CD4-positive, alpha-beta memory T cell (primary cell): ENCODE data around the gene GAP43. TPM values are rescaled to one million over a fixed set of nuclear protein-coding genes. Genes with fewer than 3 reads are reported as not detected.
A peak's percentile ranks its signal among the peaks of the same experiment; 100 is the strongest.

Experiments
- CTCF ChIA-PET: fragments of 350-600 bp; sonication (Branson Sonifier 250); formaldehyde crosslinking; loops from one replicate; lab custom pipeline; 2021; ENCODE audit warnings: inconsistent platforms; ENCODE audit not compliant: partially characterized antibody; lab: Charles Lee
- POLR2A ChIA-PET: fragments of 350-600 bp; sonication (Branson Sonifier 250); formaldehyde crosslinking; loops from one replicate; lab custom pipeline; 2021; ENCODE audit not compliant: partially characterized antibody; lab: Charles Lee
- DNase-seq, 5 donors: peaks; one replicate each; pipeline versions ENCODE4 v3.0.0 to v3.0.0-alpha.2; 2020 to 2022; ENCODE audit warnings: mixed read lengths in 1 of 5
- H3K27ac ChIP-seq: one replicate; pipeline ENCODE4 v1.7.0; 2013; ENCODE audit warnings: low read depth, low read length
- H3K27me3 ChIP-seq: 2 replicates; pipeline ENCODE4 v1.7.0; 2013; ENCODE audit warnings: mild to moderate bottlenecking, low read length, moderate library complexity; ENCODE audit not compliant: insufficient read depth
- H3K36me3 ChIP-seq: 2 replicates; pipeline ENCODE4 v1.7.0; 2013; ENCODE audit warnings: mild to moderate bottlenecking, low read length, moderate library complexity; ENCODE audit not compliant: insufficient read depth
- H3K4me1 ChIP-seq: 2 replicates; pipeline ENCODE4 v1.7.0; 2013; ENCODE audit warnings: mild to moderate bottlenecking, low read length, moderate library complexity; ENCODE audit not compliant: insufficient read depth
- H3K4me3 ChIP-seq, 2 donors: one replicate each; pipeline ENCODE4 v1.7.0; 2013; ENCODE audit warnings: low read length in 2 of 2, mild to moderate bottlenecking in 1 of 2
- H3K9me3 ChIP-seq, 2 donors: one replicate each; pipeline ENCODE4 v1.7.0; 2013; ENCODE audit warnings: low read length in 2 of 2, control low read depth in 1 of 2; ENCODE audit not compliant: control insufficient read depth in 1 of 2
- H3K27ac Mint-ChIP-seq, 7 donors: one replicate each; pipeline ENCODE4 v1.8.0; 2020 to 2021; ENCODE audit warnings: mixed read lengths in 7 of 7, mild to moderate bottlenecking in 6 of 7, inconsistent platforms in 3 of 7, moderate library complexity in 3 of 7
- H3K27me3 Mint-ChIP-seq, 2 donors: one replicate each; pipeline ENCODE4 v1.8.0; 2020 to 2021; ENCODE audit warnings: mixed read lengths in 2 of 2
- H3K36me3 Mint-ChIP-seq, 2 donors: one replicate each; pipeline ENCODE4 v1.8.0; 2020 to 2021; ENCODE audit warnings: mixed read lengths in 2 of 2, inconsistent platforms in 1 of 2, mild to moderate bottlenecking in 1 of 2
- H3K4me1 Mint-ChIP-seq, 4 donors: one replicate each; pipeline ENCODE4 v1.8.0; 2020 to 2021; ENCODE audit warnings: mixed read lengths in 4 of 4, mild to moderate bottlenecking in 1 of 4
- H3K4me3 Mint-ChIP-seq, 8 donors: one replicate each; pipeline ENCODE4 v1.8.0; 2020 to 2021; ENCODE audit warnings: mixed read lengths in 8 of 8, mild to moderate bottlenecking in 7 of 8, moderate library complexity in 6 of 8, inconsistent platforms in 3 of 8
- H3K9me3 Mint-ChIP-seq, 8 donors: one replicate each; pipeline ENCODE4 v1.8.0; 2020 to 2021; ENCODE audit warnings: mixed read lengths in 8 of 8, mild to moderate bottlenecking in 5 of 8, inconsistent platforms in 3 of 8, moderate library complexity in 1 of 8
- intact Hi-C: fragments of 100-400 bp; cut with micrococcal nuclease; formaldehyde crosslinking; loops from one replicate; pipeline ENCODE4 v1.15.1; 2023
- polyA plus RNA-seq, 2 donors: library from polyadenylated mRNA; unstranded; fragments of 300-500 nt; fragmentation: Illumina TruSeq; gene quantifications; one replicate each; pipeline ENCODE4 v1.2.3, GENCODE V29; 2021
- total RNA-seq, 2 experiments: library from RNA; stranded (reverse); gene quantifications; one replicate each; pipeline ENCODE4 v1.2.3, GENCODE V29; 2021

Gene GAP43
- total and polyA plus RNA-seq, 4 experiments from 2014 or later: not detected

GRCh38 chr3:115697263-115698053 is 74.1 kb downstream of the GAP43 start:
- intact Hi-C loops: loop anchor here (10.0 kb wide), 1 partner anchor 873 kb away; no protein-coding TSS in a partner anchor
- H3K4me1 Mint-ChIP-seq: peaks cover 0 to 6% (median 0%) of the 10 kb centered on the region in 4 donors
- no peaks in the 10 kb centered on the region for H3K36me3 ChIP-seq
- no peaks in the 10 kb centered on the region for H3K9me3 Mint-ChIP-seq
- H3K27me3 ChIP-seq: no peaks in the 10 kb centered on the region
- no peak for DNase-seq
- H3K27ac Mint-ChIP-seq: no peak overlapping the region
- H3K9me3 ChIP-seq: no peaks in the 10 kb centered on the region
- H3K4me3 ChIP-seq: no peak overlapping the region
- H3K36me3 Mint-ChIP-seq: no peaks in the 10 kb centered on the region
- CTCF ChIA-PET: interaction anchor here (0.9 kb wide), 1 partner anchor 8 kb away, joined by 4 read pairs; no protein-coding TSS in a partner anchor
- no peak overlapping the region for H3K27ac ChIP-seq
- no peak overlapping the region for H3K4me3 Mint-ChIP-seq
- POLR2A ChIA-PET: no interaction called here
- no peaks in the 10 kb centered on the region for H3K4me1 ChIP-seq
- peaks cover 2 to 4% of the 10 kb centered on the region in 2 donors for H3K27me3 Mint-ChIP-seq

- no peak overlapping the region for H3K27ac ChIP-seq
- no peaks in the 10 kb centered on the region for H3K9me3 ChIP-seq
- no peaks in the 10 kb centered on the region for H3K27me3 ChIP-seq
- no peaks in the 10 kb centered on the region for H3K4me1 ChIP-seq
- ChIA-PET CTCF (interaction anchor here (1.0 kb wide), 1 partner anchor 15 kb away, joined by 3 read pairs; no protein-coding TSS in a partner anchor), POLR2A (no interaction called here)
- Mint-ChIP-seq H3K4me1 (peaks cover 0 to 3% (median 0%) of the 10 kb centered on the region in 4 donors), H3K27ac (no peak overlapping the region), H3K27me3 (peaks cover 2 to 4% of the 10 kb centered on the region in 2 donors), H3K4me3 (no peak overlapping the region), H3K9me3 (no peaks in the 10 kb centered on the region), H3K36me3 (no peaks in the 10 kb centered on the region)
- H3K36me3 ChIP-seq: no peaks in the 10 kb centered on the region
- DNase-seq: peak in 1 of 5 donors; percentile 9
- no peak overlapping the region for H3K4me3 ChIP-seq
- intact Hi-C loops: loop anchor here (10.0 kb wide), 1 partner anchor 874 kb away; no protein-coding TSS in a partner anchor
Observed at GRCh38 chr3:115698851-115699591, 75.7 kb downstream of the GAP43 start.

GRCh38 chr3:115699706-115700105 is 76.4 kb downstream of the GAP43 start:
- H3K9me3 ChIP-seq: no peaks in the 10 kb centered on the region
- Mint-ChIP-seq H3K4me1 (peaks cover 0 to 3% (median 0%) of the 10 kb centered on the region in 4 donors), H3K36me3 (no peaks in the 10 kb centered on the region), H3K4me3 (no peak overlapping the region), H3K27ac (no peak overlapping the region), H3K27me3 (peaks cover 2 to 6% of the 10 kb centered on the region in 2 donors), H3K9me3 (no peaks in the 10 kb centered on the region)
- no peaks in the 10 kb centered on the region for H3K4me1 ChIP-seq
- ChIA-PET POLR2A (no interaction called here), CTCF (interaction anchor here (1.0 kb wide), 1 partner anchor 14 kb away, joined by 3 read pairs; no protein-coding TSS in a partner anchor)
- H3K27ac ChIP-seq: no peak overlapping the region
- H3K27me3 ChIP-seq: no peaks in the 10 kb centered on the region
- no peak overlapping the region for H3K4me3 ChIP-seq
- DNase-seq: no peak
- H3K36me3 ChIP-seq: no peaks in the 10 kb centered on the region
- intact Hi-C loops: loop anchor here (10.0 kb wide), 1 partner anchor 875 kb away; no protein-coding TSS in a partner anchor

- no peaks in the 10 kb centered on the region for H3K27me3 ChIP-seq
- H3K36me3 ChIP-seq: no peaks in the 10 kb centered on the region
- H3K27me3 Mint-ChIP-seq: peaks cover 2 to 6% of the 10 kb centered on the region in 2 donors
- no peaks in the 10 kb centered on the region for H3K9me3 Mint-ChIP-seq
- no peaks in the 10 kb centered on the region for H3K4me1 ChIP-seq
- POLR2A ChIA-PET: no interaction called here
- CTCF ChIA-PET: interaction anchor here (1.2 kb wide), 1 partner anchor 9 kb away, joined by 5 read pairs; no protein-coding TSS in a partner anchor
- H3K36me3 Mint-ChIP-seq: no peaks in the 10 kb centered on the region
- H3K4me3 Mint-ChIP-seq: no peak overlapping the region
- H3K4me1 Mint-ChIP-seq: peaks cover 0 to 3% (median 0%) of the 10 kb centered on the region in 4 donors
- no peak for DNase-seq
- no peak overlapping the region for H3K4me3 ChIP-seq
- H3K27ac Mint-ChIP-seq: no peak overlapping the region
- no peak overlapping the region for H3K27ac ChIP-seq
- no peaks in the 10 kb centered on the region for H3K9me3 ChIP-seq
- intact Hi-C loops: no loop called here
Observed at GRCh38 chr3:115702598-115702997, 79.3 kb downstream of the GAP43 start.

- Histone ChIP-seq H3K4me3 (no peak overlapping the region), H3K4me1 (no peaks in the 10 kb centered on the region), H3K36me3 (no peaks in the 10 kb centered on the region), H3K27me3 (no peaks in the 10 kb centered on the region), H3K9me3 (no peaks in the 10 kb centered on the region), H3K27ac (no peak overlapping the region)
- intact Hi-C loops: no loop called here
- no peak overlapping the region for H3K27ac Mint-ChIP-seq
- no peak for DNase-seq
- peaks cover 1 to 2% of the 10 kb centered on the region in 2 donors for H3K27me3 Mint-ChIP-seq
- H3K4me1 Mint-ChIP-seq: no peaks in the 10 kb centered on the region
- ChIA-PET POLR2A (no interaction called here), CTCF (interaction anchor here (1.4 kb wide), 1 partner anchor 12 kb away, joined by 3 read pairs; no protein-coding TSS in a partner anchor)
- no peaks in the 10 kb centered on the region for H3K9me3 Mint-ChIP-seq
- no peak overlapping the region for H3K4me3 Mint-ChIP-seq
- H3K36me3 Mint-ChIP-seq: no peaks in the 10 kb centered on the region
Observed at GRCh38 chr3:115704661-115705338, 81.5 kb downstream of the GAP43 start.

- no peak for DNase-seq
- Mint-ChIP-seq H3K9me3 (no peaks in the 10 kb centered on the region), H3K27ac (no peak overlapping the region), H3K27me3 (peaks cover 1 to 2% of the 10 kb centered on the region in 2 donors), H3K4me3 (no peak overlapping the region), H3K36me3 (no peaks in the 10 kb centered on the region), H3K4me1 (no peaks in the 10 kb centered on the region)
- Histone ChIP-seq H3K27me3 (no peaks in the 10 kb centered on the region), H3K27ac (no peak overlapping the region), H3K9me3 (no peaks in the 10 kb centered on the region), H3K4me3 (no peak overlapping the region), H3K4me1 (no peaks in the 10 kb centered on the region), H3K36me3 (no peaks in the 10 kb centered on the region)
- POLR2A ChIA-PET: no interaction called here
- intact Hi-C loops: no loop called here
- CTCF ChIA-PET: no interaction called here
Observed at GRCh38 chr3:115706311-115706829, 83.1 kb downstream of the GAP43 start.
